Pons (tissue), 1 donor: Measurements from ENCODE around the gene SPNS2.

Experiments used
- DNase-seq: peaks from one replicate; pipeline ENCODE4 v3.0.0-alpha.2; 2016; ENCODE audit warnings: low spot score

Gene SPNS2

GRCh38 chr17:4520060-4520893 lies 21.6 kb downstream of the SPNS2 start:
- DNase-seq: no peak

GRCh38 chr17:4520894-4521600 lies 22.4 kb downstream of the SPNS2 start:
- DNase-seq: no peak

GRCh38 chr17:4522661-4523060 lies 24.0 kb downstream of the SPNS2 start:
- DNase-seq: no peak

- no peak for DNase-seq
Observed at GRCh38 chr17:4523946-4524345, 25.3 kb downstream of the SPNS2 start.

GRCh38 chr17:4525691-4526397 lies 27.2 kb downstream of the SPNS2 start:
- DNase-seq: no peak

- DNase-seq: no peak
Observed at GRCh38 chr17:4527134-4527533, 28.5 kb downstream of the SPNS2 start.

- DNase-seq: no peak
Observed at GRCh38 chr17:4527566-4528125, 29.0 kb downstream of the SPNS2 start.

- no peak for DNase-seq
Observed at GRCh38 chr17:4529533-4530152, 31.0 kb downstream of the SPNS2 start.

GRCh38 chr17:4530799-4531730 lies 32.4 kb downstream of the SPNS2 start:
- DNase-seq: no peak

- no peak for DNase-seq
Observed at GRCh38 chr17:4531988-4532736, 33.5 kb downstream of the SPNS2 start.

- no peak for DNase-seq
Observed at GRCh38 chr17:4532860-4533522, 34.3 kb downstream of the SPNS2 start.

- DNase-seq: peak; percentile 98
Observed at GRCh38 chr17:4533523-4534504, 35.1 kb downstream of the SPNS2 start.

GRCh38 chr17:4534515-4534914 lies 35.8 kb downstream of the SPNS2 start:
- DNase-seq: no peak

GRCh38 chr17:4534928-4535666 lies 36.4 kb downstream of the SPNS2 start:
- DNase-seq: peak; percentile 17

GRCh38 chr17:4535667-4536258 lies 37.1 kb downstream of the SPNS2 start:
- DNase-seq: no peak

GRCh38 chr17:4536259-4536741 lies 37.6 kb downstream of the SPNS2 start:
- no peak for DNase-seq
